AG10803 (cell line): Measurements from ENCODE around the gene SLC26A9.

Source experiments
- DNase-seq: peaks from one replicate; pipeline ENCODE4 v3.0.0; 2010; ENCODE audit warnings: low read depth
- H3K4me3 ChIP-seq: 2 replicates; pipeline ENCODE4 v1.5.1; 2011; ENCODE audit warnings: mild to moderate bottlenecking, low read length, control low read depth
- TF ChIP-seq, protein P1 (sequence below): conservative IDR thresholded peaks from 2 replicates; pipeline ENCODE4 v1.5.1; 2011; ENCODE audit warnings: mild to moderate bottlenecking, low read length, control low read depth, inconsistent platforms

SLC26A9 gene

GRCh38 chr1:205986292-205986691 lies 43.0 kb upstream of the SLC26A9 start:
- TF ChIP-seq, protein P1, sequence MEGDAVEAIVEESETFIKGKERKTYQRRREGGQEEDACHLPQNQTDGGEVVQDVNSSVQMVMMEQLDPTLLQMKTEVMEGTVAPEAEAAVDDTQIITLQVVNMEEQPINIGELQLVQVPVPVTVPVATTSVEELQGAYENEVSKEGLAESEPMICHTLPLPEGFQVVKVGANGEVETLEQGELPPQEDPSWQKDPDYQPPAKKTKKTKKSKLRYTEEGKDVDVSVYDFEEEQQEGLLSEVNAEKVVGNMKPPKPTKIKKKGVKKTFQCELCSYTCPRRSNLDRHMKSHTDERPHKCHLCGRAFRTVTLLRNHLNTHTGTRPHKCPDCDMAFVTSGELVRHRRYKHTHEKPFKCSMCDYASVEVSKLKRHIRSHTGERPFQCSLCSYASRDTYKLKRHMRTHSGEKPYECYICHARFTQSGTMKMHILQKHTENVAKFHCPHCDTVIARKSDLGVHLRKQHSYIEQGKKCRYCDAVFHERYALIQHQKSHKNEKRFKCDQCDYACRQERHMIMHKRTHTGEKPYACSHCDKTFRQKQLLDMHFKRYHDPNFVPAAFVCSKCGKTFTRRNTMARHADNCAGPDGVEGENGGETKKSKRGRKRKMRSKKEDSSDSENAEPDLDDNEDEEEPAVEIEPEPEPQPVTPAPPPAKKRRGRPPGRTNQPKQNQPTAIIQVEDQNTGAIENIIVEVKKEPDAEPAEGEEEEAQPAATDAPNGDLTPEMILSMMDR, result peak; percentile 3; the same call in 1 of the 2 replicates
- DNase-seq, result no peak
- no peak overlapping the region for H3K4me3 ChIP-seq

GRCh38 chr1:205985330-205986005 lies 42.2 kb upstream of the SLC26A9 start:
- TF ChIP-seq, protein P1, result no peak
- no peak overlapping the region for H3K4me3 ChIP-seq
- DNase-seq, result no peak

- H3K4me3 ChIP-seq, result no peak overlapping the region
- peak; percentile 51 for DNase-seq
- TF ChIP-seq, protein P1, result peak; percentile 92
Measured at GRCh38 chr1:205983925-205984725, 40.9 kb upstream of the SLC26A9 start.

GRCh38 chr1:205981257-205981656 lies 38.0 kb upstream of the SLC26A9 start:
- DNase-seq, result no peak
- TF ChIP-seq, protein P1, result no peak
- H3K4me3 ChIP-seq, result no peak overlapping the region

DNA sequence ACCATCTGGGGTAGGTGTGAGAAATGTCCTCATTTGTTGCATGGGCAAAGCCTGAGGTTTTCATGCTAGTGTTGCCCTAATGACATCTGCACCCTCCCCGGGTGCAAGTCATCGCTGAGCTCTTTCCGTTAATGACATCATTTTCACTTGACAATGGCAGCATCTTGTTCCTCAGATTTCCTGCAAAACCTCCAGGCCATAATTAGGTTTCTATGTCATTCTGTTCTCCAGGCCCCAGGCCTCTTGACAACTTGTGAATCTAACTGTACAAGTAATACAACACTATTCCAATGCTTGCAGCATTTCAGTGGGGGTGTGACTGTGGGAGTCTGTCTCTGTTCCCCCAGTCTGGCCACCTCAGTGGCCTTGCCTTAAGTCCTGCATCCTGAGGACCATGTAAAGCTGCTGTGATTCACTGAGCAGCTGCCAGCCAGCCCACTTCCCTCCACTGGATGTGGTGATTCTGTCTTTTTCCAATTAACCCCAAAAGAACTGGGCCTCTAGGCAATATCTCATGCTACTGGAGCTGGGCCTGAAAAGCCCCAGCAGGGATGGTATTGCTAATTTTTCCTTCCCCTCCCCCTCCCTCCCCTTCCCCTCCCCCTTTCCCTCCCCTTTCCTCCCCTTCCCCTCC lies 37.1 kb upstream of the SLC26A9 start:
- H3K4me3 ChIP-seq, result no peak overlapping the region
- TF ChIP-seq, protein P1, result no peak
- DNase-seq, result no peak

- DNase-seq, result no peak
- H3K4me3 ChIP-seq, result no peak overlapping the region
- TF ChIP-seq, protein P1, result no peak
Measured at GRCh38 chr1:205979301-205979700, 36.0 kb upstream of the SLC26A9 start.
